Measurements from ENCODE around the gene MTUS2.

GRCh38 chr13:29383476-29383875 lies 563.3 kb downstream of the MTUS2 start:
- TF ChIP-seq, protein P1, sequence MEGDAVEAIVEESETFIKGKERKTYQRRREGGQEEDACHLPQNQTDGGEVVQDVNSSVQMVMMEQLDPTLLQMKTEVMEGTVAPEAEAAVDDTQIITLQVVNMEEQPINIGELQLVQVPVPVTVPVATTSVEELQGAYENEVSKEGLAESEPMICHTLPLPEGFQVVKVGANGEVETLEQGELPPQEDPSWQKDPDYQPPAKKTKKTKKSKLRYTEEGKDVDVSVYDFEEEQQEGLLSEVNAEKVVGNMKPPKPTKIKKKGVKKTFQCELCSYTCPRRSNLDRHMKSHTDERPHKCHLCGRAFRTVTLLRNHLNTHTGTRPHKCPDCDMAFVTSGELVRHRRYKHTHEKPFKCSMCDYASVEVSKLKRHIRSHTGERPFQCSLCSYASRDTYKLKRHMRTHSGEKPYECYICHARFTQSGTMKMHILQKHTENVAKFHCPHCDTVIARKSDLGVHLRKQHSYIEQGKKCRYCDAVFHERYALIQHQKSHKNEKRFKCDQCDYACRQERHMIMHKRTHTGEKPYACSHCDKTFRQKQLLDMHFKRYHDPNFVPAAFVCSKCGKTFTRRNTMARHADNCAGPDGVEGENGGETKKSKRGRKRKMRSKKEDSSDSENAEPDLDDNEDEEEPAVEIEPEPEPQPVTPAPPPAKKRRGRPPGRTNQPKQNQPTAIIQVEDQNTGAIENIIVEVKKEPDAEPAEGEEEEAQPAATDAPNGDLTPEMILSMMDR (IDR thresholded peaks at IDR 0.05; ENCODE audit: insufficient read depth, low read length), result no peak
- no peak for TF ChIP-seq POLR2AphosphoS5 (IDR thresholded peaks at IDR 0.05; ENCODE audit: low read depth)

Data from HL-60 (cell line).